ENCODE measurements around the gene BMP8A. TPM values are rescaled to one million over a fixed set of nuclear protein-coding genes. Genes with fewer than 3 reads are reported as not detected.

The BMP8A gene
- total and polyA plus RNA-seq, 10 of the 15 experiments (the other 5 are each of a cell fraction or from before 2014, with no cell fraction given) = not detected

DNA sequence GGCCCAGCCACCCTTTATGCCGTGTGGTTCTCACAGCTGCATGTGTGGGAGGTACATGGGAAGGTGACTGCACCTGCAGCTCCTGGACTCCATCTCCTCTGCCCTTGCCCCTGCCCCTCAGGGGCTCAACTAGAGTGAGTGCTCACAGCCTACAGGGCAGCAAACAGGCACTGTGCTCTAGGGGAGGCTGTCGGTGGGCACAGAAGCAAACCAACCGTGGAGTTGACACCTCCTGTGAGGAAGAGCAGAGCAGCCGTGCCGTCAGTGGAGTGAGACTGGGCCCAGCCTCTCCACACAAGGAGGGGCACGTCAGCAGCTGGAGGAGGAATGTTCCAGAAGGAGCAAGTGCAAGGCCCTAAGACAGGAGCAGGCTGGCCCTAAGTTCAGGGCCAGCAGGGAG lies 32.7 kb downstream of the BMP8A start (continued):
- TF ChIP-seq RFX5 (IDR thresholded peaks at IDR 0.05; ENCODE audit: low read depth, low read length) = no peak

DNA sequence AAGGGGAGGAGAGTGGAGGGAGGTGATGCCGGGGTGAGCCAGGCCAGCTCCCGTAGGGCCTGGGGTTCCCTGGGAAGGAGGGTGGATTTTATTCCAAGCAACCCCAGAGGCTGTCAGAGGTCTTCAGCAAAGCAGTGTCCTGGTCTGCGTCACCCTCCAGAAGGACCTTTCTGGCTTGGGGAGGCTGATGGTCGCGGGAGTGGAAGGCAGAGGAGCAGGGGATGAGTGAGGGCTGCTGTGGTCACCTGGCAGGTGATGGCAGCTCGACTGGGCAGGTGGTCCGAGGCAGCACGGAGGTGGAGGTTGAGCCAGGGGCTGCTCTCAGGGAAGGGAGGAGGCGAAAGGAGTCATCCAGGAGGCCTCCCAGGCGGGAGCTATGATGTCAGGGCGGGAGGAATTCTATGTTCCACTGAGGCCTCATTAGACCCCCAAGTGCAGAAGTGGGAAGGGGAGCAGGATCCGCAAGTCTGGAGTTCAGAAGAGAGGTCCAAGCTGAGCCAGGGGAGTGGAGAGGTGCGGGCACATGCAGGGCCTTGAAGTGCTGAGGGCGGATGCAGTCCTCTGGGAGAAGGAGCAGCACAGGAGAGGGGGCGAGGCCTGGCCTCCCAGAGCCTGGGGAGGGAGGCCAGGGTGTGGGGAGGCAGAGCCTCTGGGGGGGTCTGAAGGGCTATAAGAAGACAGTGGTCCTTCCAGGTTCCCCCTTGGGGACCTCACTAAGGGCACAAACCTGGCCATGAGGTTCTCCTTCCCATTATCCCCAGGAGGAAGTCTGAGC lies 33.3 kb downstream of the BMP8A start:
- H3K4me1 ChIP-seq (ENCODE audit: control insufficient read depth, insufficient read depth, low read length) = peaks cover 22% of the 10 kb centered on the region
- ATAC-seq (no peak), FAIRE-seq (no peak), DNase-seq (ENCODE audit: low read depth, low spot score) (no peak)
- TF ChIP-seq SUZ12 (IDR thresholded peaks at IDR 0.05; ENCODE audit: unreplicated experiment) (no peak), PAX5 (IDR thresholded peaks at IDR 0.05; ENCODE audit: borderline replicate concordance, low read depth, low read length) (no peak), MXI1 (IDR thresholded peaks at IDR 0.05; ENCODE audit: low read depth, low read length) (no peak), PML (IDR thresholded peaks at IDR 0.05; ENCODE audit: low read length) (no peak)
- ChIA-PET CTCF (interaction anchor here (1.0 kb wide), 1 partner anchor 14 kb away, joined by 5 read pairs; no protein-coding TSS in a partner anchor), POLR2A (no interaction called here), RAD21 (ENCODE audit: unreplicated experiment) (interaction anchor here (1.5 kb wide), 1 partner anchor 36 kb away, joined by 4 read pairs; no protein-coding TSS in a partner anchor), SMC1A (ENCODE audit: uncharacterized antibody, unreplicated experiment) (interaction anchor here (1.1 kb wide), 1 partner anchor 332 kb away, joined by 3 read pairs; no protein-coding TSS in a partner anchor)
- no peak overlapping the region for H3K9ac ChIP-seq (ENCODE audit: control insufficient read depth, insufficient read depth, low read length)
- BruUV-seq (replicated peaks) = no TSS peak
- intact Hi-C loops (cut with micrococcal nuclease; ENCODE audit: unreplicated experiment) = no loop called here
- in situ Hi-C loops (cut with MboI) = no loop called here
- no peak overlapping the region for H2AFZ ChIP-seq (ENCODE audit: control insufficient read depth, low read depth, low read length)
- peak overlapping the region; percentile 42; the same call in 1 of the 2 replicates for H3K27ac ChIP-seq (ENCODE audit: control insufficient read depth, insufficient read depth)
- 85% methylated on average over 13 of the region's 15 CpGs for WGBS (ENCODE audit: insufficient coverage, insufficient replicate concordance, low lambda C conversion rate, missing lambda C conversion rate)
- H3K36me3 ChIP-seq (ENCODE audit: control insufficient read depth in 2 of 2, insufficient read depth in 2 of 2, low read length in 1 of 2) = peaks cover 0 to 4% of the 10 kb centered on the region in 2 experiments; a peak in 2 of 4 replicates
- no peaks in the 10 kb centered on the region for H3K27me3 ChIP-seq (replicated peaks in 1 of 2; ENCODE audit: control insufficient read depth in 2 of 2, insufficient read depth in 2 of 2, low read length in 1 of 2)
- no peaks in the 10 kb centered on the region for H4K20me1 ChIP-seq (ENCODE audit: control insufficient read depth, insufficient read depth)
- no peak overlapping the region for H3K4me2 ChIP-seq (ENCODE audit: control insufficient read depth, insufficient read depth)
- H3K4me3 ChIP-seq = no peak overlapping the region
- no peaks in the 10 kb centered on the region for H3K9me3 ChIP-seq (replicated peaks; ENCODE audit: control insufficient read depth, insufficient read depth, low read length)
- H3K79me2 ChIP-seq (ENCODE audit: control insufficient read depth, insufficient read depth, low read length) = no peaks in the 10 kb centered on the region

Data from GM12878 (cell line).